ENCODE measurements around the gene SH3RF3.

- TF ChIP-seq CTCF (IDR thresholded peaks at IDR 0.05) (no peak), POLR2AphosphoS5 (IDR thresholded peaks at IDR 0.05) (no peak)
These were observed 41.6 kb downstream of the SH3RF3 start for GRCh38 chr2:109170645-109171044.

Measured in breast epithelium (tissue), 3 donors.